Liver (tissue), 9 donors: Measurements from ENCODE around the gene SGIP1. TPM values are rescaled to one million over a fixed set of nuclear protein-coding genes. Genes with fewer than 3 reads are reported as not detected.

Source experiments
- DNase-seq: peaks from one replicate; pipeline ENCODE4 v3.0.0-alpha.2; 2017; ENCODE audit warnings: low spot score
- H3K27ac ChIP-seq, 2 donors: one replicate each; pipeline ENCODE4 v1.7.0; 2013; ENCODE audit warnings: inconsistent platforms in 2 of 2, low read length in 2 of 2, control low read depth in 1 of 2, low read depth in 1 of 2, mild to moderate bottlenecking in 1 of 2
- H3K27me3 ChIP-seq, 4 donors: one replicate each; pipeline versions ENCODE4 v1.6.1 to v1.7.0; 2013; ENCODE audit warnings: low read length in 3 of 4, inconsistent platforms in 1 of 4, mild to moderate bottlenecking in 1 of 4, moderate library complexity in 1 of 4; ENCODE audit not compliant: control insufficient read depth in 4 of 4, insufficient read depth in 4 of 4
- H3K36me3 ChIP-seq, 4 donors: one replicate each; pipeline versions ENCODE4 v1.6.1 to v1.7.0; 2013; ENCODE audit warnings: low read length in 3 of 4, mild to moderate bottlenecking in 3 of 4, low read depth in 1 of 4, moderate library complexity in 1 of 4; ENCODE audit not compliant: control insufficient read depth in 4 of 4, insufficient read depth in 3 of 4
- H3K4me1 ChIP-seq, 4 donors: one replicate each; pipeline versions ENCODE4 v1.6.1 to v1.7.0; 2013; ENCODE audit warnings: low read length in 3 of 4, mild to moderate bottlenecking in 3 of 4, moderate library complexity in 1 of 4; ENCODE audit not compliant: control insufficient read depth in 4 of 4, insufficient read depth in 4 of 4
- H3K4me3 ChIP-seq, 3 donors: one replicate each; pipeline versions ENCODE4 v1.6.1 to v1.7.0; 2013; ENCODE audit warnings: low read length in 3 of 3, control low read depth in 1 of 3, low read depth in 1 of 3, mild to moderate bottlenecking in 1 of 3
- H3K9ac ChIP-seq, 2 donors: one replicate each; pipeline ENCODE4 v1.7.0; 2013; ENCODE audit warnings: low read length in 2 of 2, mild to moderate bottlenecking in 2 of 2, moderate library complexity in 2 of 2, control low read depth in 1 of 2, low read depth in 1 of 2
- H3K9me3 ChIP-seq, 4 donors: one replicate each; pipeline versions ENCODE4 v1.6.1 to v1.7.0; 2013; ENCODE audit warnings: low read length in 3 of 4; ENCODE audit not compliant: control insufficient read depth in 4 of 4
- CTCF ChIP-seq: fragments of 150-350 bp; IDR thresholded peaks from 2 replicates; pipeline ENCODE4 v1.5.1; 2017; ENCODE audit warnings: improper control_type of control experiment, low read depth, low read length; ENCODE audit not compliant: missing input control
- EGR1 ChIP-seq, 2 donors: IDR thresholded peaks; 2 replicates each; pipeline ENCODE4 v1.6.1; 2016 to 2018; ENCODE audit warnings: antibody characterized with exemption in 2 of 2, low read depth in 2 of 2
- FOXA2 ChIP-seq: IDR thresholded peaks from 2 replicates; pipeline ENCODE4 v1.6.1; 2016; ENCODE audit warnings: antibody characterized with exemption
- GABPA ChIP-seq, 2 donors: IDR thresholded peaks in 1 of 2; conservative IDR thresholded peaks in 1 of 2; 2 replicates each; pipeline ENCODE4 v1.6.1; 2016; ENCODE audit warnings: antibody characterized with exemption in 2 of 2, mild to moderate bottlenecking in 1 of 2, moderate library complexity in 1 of 2
- HNF4A ChIP-seq, 2 donors: conservative IDR thresholded peaks; 2 replicates each; pipeline ENCODE4 v1.6.1; 2016; ENCODE audit warnings: antibody characterized with exemption in 2 of 2, mild to moderate bottlenecking in 2 of 2
- MAX ChIP-seq: IDR thresholded peaks from 2 replicates; pipeline ENCODE4 v1.6.1; 2016; ENCODE audit warnings: antibody characterized with exemption
- RAD21 ChIP-seq, 2 donors: IDR thresholded peaks; 2 replicates each; pipeline ENCODE4 v1.6.1; 2016; ENCODE audit warnings: antibody characterized with exemption in 2 of 2, mild to moderate bottlenecking in 2 of 2
- REST ChIP-seq: IDR thresholded peaks from 2 replicates; pipeline ENCODE4 v1.6.1; 2016; ENCODE audit warnings: antibody characterized with exemption, mild to moderate bottlenecking
- RXRA ChIP-seq, 2 donors: IDR thresholded peaks; 2 replicates each; pipeline ENCODE4 v1.6.1; 2017 to 2018; ENCODE audit warnings: antibody characterized with exemption in 2 of 2, mild to moderate bottlenecking in 1 of 2
- TAF1 ChIP-seq: conservative IDR thresholded peaks from 2 replicates; pipeline ENCODE4 v1.6.1; 2016; ENCODE audit warnings: antibody characterized with exemption, mild to moderate bottlenecking
- WGBS: extraction: QIAGEN DNeasy Blood & Tissue Kit; methylation state at CpG from one replicate; pipeline ENCODE4 v1.1.7; 2013; 5-methylcytosine and 5-hydroxymethylcytosine counted together
- polyA plus RNA-seq, 2 donors: library from polyadenylated mRNA; stranded (reverse) in 1 of 2; unstranded in 1 of 2; fragments of 200-250 nt in 1 of 2; fragments of >200 nt in 1 of 2; fragmentation: Nextera tagmentation in 1 of 2; extraction: Ambion mirVana in 1 of 2; gene quantifications; one replicate each; pipeline versions ENCODE4 v1.2.1 to v1.2.3, GENCODE V29; 2013 to 2015
- total RNA-seq, 2 donors: library from RNA; depleted of rRNA; stranded (reverse); fragments of >200 nt; gene quantifications; one replicate each; pipeline ENCODE4 v1.2.3, GENCODE V29; 2014
- TF ChIP-seq, protein P1 (sequence below): IDR thresholded peaks from 2 replicates; pipeline ENCODE4 v1.6.1; 2016; ENCODE audit warnings: antibody characterized with exemption
- TF ChIP-seq, protein P2 (sequence below): IDR thresholded peaks from 2 replicates; pipeline ENCODE4 v1.6.1; 2016; ENCODE audit warnings: antibody characterized with exemption
- donor health status: healthy.
- donor health status: healthy.
- donor health status: healthy.
- donor health status: healthy.
- donor health status: healthy.

SGIP1 gene
- total and polyA plus RNA-seq, 4 donors: 0.09 to 2.5 (median 0.38) TPM

DNA sequence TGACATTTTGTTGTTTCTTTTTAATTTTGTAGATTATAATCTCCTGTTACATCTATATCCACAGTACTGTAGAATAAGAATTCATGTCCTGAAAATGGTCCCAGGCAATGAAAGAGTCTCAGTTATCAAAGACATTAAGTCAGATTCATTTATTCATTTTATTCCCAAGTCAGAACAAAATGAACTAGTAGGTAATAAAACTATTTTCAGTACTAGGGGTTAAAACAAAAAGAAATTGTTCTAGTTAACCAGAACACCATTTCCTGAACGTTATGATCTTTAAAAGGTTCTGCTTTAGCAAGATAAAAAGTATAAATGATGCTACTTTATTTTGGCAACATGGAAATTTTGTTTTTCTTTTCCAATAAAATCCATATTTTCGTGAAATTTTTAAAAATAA, 211.5 kb downstream of the SGIP1 start (continued):
- TF ChIP-seq CTCF: no peak
- TF ChIP-seq, protein P1, sequence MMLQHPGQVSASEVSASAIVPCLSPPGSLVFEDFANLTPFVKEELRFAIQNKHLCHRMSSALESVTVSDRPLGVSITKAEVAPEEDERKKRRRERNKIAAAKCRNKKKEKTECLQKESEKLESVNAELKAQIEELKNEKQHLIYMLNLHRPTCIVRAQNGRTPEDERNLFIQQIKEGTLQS: no peak

DNA sequence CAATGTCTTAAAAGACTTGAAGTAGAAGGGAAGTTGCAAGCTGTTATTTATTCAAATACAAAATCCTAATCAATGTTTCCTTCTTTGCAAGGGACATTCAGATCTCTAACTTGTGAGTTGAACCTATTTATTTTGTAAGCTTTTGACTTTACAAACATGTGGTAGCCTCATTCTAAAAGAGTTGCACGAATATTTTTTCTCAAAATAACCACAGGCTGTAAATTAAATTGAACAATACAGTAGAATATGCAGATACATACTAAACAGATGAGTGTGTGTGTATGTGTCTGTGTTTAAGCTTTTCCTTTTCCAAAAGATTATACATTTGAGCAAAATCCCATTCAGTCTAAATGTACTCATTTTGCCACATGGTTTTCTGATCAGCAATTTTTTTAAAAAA, 213.5 kb downstream of the SGIP1 start:
- Histone ChIP-seq H3K4me1 (peaks cover 4 to 20% (median 12%) of the 10 kb centered on the region in 4 donors), H3K4me3 (no peak overlapping the region), H3K9ac (no peak overlapping the region), H3K36me3 (no peaks in the 10 kb centered on the region), H3K27me3 (no peaks in the 10 kb centered on the region), H3K9me3 (no peaks in the 10 kb centered on the region), H3K27ac (no peak overlapping the region)
- no peak for DNase-seq
- no peak for TF ChIP-seq MAX
- TF ChIP-seq HNF4A (conservative IDR thresholded peaks at IDR 0.05): no peak
- no peak for TF ChIP-seq RAD21 (IDR thresholded peaks at IDR 0.05)
- TF ChIP-seq CTCF: no peak
- TF ChIP-seq, protein P2, sequence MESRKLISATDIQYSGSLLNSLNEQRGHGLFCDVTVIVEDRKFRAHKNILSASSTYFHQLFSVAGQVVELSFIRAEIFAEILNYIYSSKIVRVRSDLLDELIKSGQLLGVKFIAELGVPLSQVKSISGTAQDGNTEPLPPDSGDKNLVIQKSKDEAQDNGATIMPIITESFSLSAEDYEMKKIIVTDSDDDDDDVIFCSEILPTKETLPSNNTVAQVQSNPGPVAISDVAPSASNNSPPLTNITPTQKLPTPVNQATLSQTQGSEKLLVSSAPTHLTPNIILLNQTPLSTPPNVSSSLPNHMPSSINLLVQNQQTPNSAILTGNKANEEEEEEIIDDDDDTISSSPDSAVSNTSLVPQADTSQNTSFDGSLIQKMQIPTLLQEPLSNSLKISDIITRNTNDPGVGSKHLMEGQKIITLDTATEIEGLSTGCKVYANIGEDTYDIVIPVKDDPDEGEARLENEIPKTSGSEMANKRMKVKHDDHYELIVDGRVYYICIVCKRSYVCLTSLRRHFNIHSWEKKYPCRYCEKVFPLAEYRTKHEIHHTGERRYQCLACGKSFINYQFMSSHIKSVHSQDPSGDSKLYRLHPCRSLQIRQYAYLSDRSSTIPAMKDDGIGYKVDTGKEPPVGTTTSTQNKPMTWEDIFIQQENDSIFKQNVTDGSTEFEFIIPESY: no peak
- no peak for TF ChIP-seq EGR1 (IDR thresholded peaks at IDR 0.05; ENCODE audit: low read depth in 2 of 2)
- TF ChIP-seq RXRA (IDR thresholded peaks at IDR 0.05): no peak
- no peak for TF ChIP-seq TAF1
- WGBS: 24% methylated on average over 1 of the region's 1 CpG

DNA sequence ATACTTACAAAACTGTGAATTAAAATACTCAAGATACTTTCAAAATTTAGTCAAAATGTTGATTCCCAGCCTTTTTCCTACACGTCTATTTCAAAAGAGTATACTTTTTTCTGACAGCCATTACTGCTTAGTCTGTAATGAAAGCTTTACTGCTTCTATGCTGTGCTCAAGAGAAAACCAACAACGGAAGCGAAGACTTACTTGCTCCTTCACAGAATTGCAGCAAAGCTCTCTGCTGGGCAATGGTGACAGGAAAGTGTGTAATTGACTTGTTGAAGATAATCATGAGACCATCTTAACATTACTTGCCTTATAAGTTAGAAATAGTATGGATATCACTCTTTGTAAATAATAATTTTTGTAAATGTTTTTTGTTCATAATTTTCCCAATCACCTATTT, 216.6 kb downstream of the SGIP1 start:
- 72% methylated on average over 3 of the region's 3 CpGs for WGBS
- no peak overlapping the region for H3K4me3 ChIP-seq
- H3K4me1 ChIP-seq: peaks cover 8 to 29% (median 15%) of the 10 kb centered on the region in 4 donors
- no peaks in the 10 kb centered on the region for H3K36me3 ChIP-seq
- no peak overlapping the region for H3K27ac ChIP-seq
- H3K9ac ChIP-seq: no peak overlapping the region
- no peak for DNase-seq
- H3K9me3 ChIP-seq: no peaks in the 10 kb centered on the region
- H3K27me3 ChIP-seq: no peaks in the 10 kb centered on the region
- TF ChIP-seq GABPA (IDR thresholded peaks at IDR 0.05 in 1 of 2, conservative IDR thresholded peaks at IDR 0.05 in 1 of 2) (no peak), FOXA2 (no peak), HNF4A (conservative IDR thresholded peaks at IDR 0.05) (no peak), RXRA (IDR thresholded peaks at IDR 0.05) (no peak), REST (no peak), MAX (no peak)
- TF ChIP-seq, protein P2: no peak
- TF ChIP-seq, protein P1: no peak
